A204.1 (cell line): ENCODE results near the gene H6PD.

Experiments
- FAIRE-seq: peaks from 2 replicates; lab custom pipeline; 2012; peaks lifted over from hg19 to GRCh38; lab: Jason Lieb, UNC

Gene H6PD

GRCh38 chr1:9279172-9279840, 44.7 kb downstream of the H6PD start:
- no peak for FAIRE-seq

GRCh38 chr1:9280015-9280860, 45.7 kb downstream of the H6PD start:
- FAIRE-seq = no peak

GRCh38 chr1:9281071-9281827, 46.7 kb downstream of the H6PD start:
- FAIRE-seq = no peak

- FAIRE-seq = no peak
Measured at GRCh38 chr1:9281908-9282695, 47.5 kb downstream of the H6PD start.

- FAIRE-seq = no peak
Measured at GRCh38 chr1:9282696-9282955, 48.1 kb downstream of the H6PD start.

- no peak for FAIRE-seq
Measured at GRCh38 chr1:9284061-9284460, 49.5 kb downstream of the H6PD start.

- FAIRE-seq = no peak
Measured at GRCh38 chr1:9286556-9286955, 52.0 kb downstream of the H6PD start.

GRCh38 chr1:9289090-9289534, 54.5 kb downstream of the H6PD start:
- peak; percentile 71 for FAIRE-seq

- no peak for FAIRE-seq
Measured at GRCh38 chr1:9289711-9290485, 55.3 kb downstream of the H6PD start.

GRCh38 chr1:9291914-9292360, 57.4 kb downstream of the H6PD start:
- FAIRE-seq = no peak

GRCh38 chr1:9292361-9293240, 58.0 kb downstream of the H6PD start, which contains the start of gene SPSB1:
SPSB1 (plus strand) TSS chr1:9292894; CDS start chr1:9355892, 62,998 bp downstream.
- no peak for FAIRE-seq

GRCh38 chr1:9293241-9293532, 58.6 kb downstream of the H6PD start:
- FAIRE-seq = no peak

GRCh38 chr1:9293533-9294404, 59.2 kb downstream of the H6PD start:
- FAIRE-seq = no peak

GRCh38 chr1:9294405-9294773, 59.8 kb downstream of the H6PD start:
- FAIRE-seq = no peak

- no peak for FAIRE-seq
Measured at GRCh38 chr1:9294910-9295636, 60.5 kb downstream of the H6PD start.

GRCh38 chr1:9295884-9296283, 61.3 kb downstream of the H6PD start:
- FAIRE-seq = no peak

GRCh38 chr1:9296850-9297249, 62.3 kb downstream of the H6PD start:
- no peak for FAIRE-seq

GRCh38 chr1:9297831-9298230, 63.3 kb downstream of the H6PD start:
- no peak for FAIRE-seq

GRCh38 chr1:9298282-9298681, 63.7 kb downstream of the H6PD start:
- no peak for FAIRE-seq
